Stimulated activated CD4-positive, alpha-beta T cell treated with anti-CD3 and anti-CD28 coated beads, Interleukin-2, amount 100 ng/mL, for 4 hours (primary cell): Measurements from ENCODE around the gene ACSBG1.
"Not testable (repeated sequence)": the region's sequence is repeated elsewhere in the genome, so short reads cannot be mapped to it uniquely, and the experiment has no call there.

ENCODE experiments used
- DNase-seq: peaks from one replicate; pipeline ENCODE4 v3.0.0-alpha.2; 2020; ENCODE audit warnings: low read depth

ACSBG1 gene

DNA sequence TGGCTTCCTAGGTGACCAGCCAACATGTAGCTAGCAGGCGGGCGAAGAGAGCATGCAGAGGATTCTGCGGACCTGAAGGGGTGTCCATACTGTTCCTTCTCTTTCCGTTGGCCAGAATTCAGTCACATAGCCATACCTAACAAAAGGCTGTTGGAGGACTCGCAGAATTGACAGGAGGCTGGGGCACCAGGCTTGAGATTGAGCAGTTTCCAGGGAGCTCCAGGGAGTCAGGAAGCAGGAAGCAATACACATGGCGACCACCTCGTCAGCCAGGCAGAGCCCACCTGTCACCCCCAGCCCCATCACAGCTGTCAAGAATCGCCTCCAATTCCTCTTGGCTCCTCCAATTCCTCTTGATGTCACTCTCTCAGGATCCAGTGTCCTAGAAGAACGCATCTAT, 16.8 kb upstream of the ACSBG1 start:
- DNase-seq, result no peak

DNA sequence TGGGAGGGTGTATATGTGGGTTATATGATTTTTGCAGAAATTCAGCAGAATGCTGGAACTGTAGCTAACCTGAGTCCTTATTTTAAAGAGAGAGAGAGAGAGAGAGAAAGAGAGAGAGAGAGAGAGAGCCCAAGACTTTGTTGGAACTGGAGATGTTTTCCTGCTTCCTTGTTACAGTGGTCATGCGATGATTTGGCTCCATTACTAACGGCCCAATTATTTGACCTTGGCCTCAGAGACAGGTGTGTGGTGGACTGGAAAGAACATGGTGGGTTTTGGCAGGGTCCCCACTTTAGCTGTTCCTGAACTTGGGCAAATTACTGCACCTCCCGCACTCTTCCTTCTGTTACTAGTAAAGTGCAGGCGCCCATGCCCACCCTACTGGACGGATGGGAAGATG, 14.8 kb upstream of the ACSBG1 start:
- no peak for DNase-seq

DNA sequence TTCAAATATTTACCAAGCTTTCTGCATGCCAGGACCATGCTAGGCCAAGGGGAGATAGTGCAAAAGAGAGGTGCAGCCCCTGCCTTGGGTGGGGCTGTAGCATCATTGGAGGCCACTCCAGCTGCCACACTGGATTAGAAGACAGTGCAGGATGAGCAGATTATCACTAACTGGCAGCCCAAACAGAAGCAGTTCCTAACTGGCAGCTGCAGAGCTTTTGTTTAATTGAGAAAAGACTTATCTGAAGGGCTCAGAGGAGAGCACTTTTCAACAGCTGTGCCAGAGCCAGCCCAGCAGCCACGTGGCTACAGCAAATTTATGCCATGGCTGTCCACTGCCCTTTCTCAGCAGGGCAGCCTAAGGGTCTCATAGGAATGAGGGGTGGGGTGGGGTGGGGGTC, 13.5 kb upstream of the ACSBG1 start:
- DNase-seq, result no peak

DNA sequence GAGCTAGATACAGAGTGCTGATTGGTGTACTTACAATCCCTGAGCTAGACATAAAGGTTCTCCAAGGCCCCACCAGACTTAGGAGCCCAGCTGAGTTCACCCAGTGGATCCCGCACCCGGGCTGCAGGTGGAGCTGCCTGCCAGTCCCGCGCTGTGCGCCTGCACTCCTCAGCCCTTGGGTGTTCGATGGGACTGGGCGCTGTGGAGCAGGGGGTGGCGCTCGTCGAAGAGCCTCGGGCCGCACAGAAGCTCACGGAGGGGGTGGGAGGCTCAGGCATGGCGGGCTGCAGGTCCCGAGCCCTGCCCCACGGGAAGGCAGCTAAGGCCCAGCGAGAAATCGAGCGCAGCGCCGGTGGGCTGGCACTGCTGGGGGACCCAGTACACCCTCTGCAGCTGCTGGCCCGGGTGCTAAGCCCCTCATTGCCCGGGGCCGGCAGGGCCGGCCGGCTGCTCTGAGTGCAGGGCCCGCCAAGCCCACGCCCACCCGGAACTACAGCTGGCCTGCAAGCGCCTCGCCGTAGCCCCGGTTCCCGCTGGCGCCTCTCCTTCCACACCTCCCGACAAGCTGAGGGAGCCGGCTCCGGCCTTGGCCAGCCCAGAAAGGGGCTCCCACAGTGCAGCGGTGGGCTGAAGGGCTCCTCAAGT, 11.7 kb upstream of the ACSBG1 start:
- not testable (repeated sequence) for DNase-seq

DNA sequence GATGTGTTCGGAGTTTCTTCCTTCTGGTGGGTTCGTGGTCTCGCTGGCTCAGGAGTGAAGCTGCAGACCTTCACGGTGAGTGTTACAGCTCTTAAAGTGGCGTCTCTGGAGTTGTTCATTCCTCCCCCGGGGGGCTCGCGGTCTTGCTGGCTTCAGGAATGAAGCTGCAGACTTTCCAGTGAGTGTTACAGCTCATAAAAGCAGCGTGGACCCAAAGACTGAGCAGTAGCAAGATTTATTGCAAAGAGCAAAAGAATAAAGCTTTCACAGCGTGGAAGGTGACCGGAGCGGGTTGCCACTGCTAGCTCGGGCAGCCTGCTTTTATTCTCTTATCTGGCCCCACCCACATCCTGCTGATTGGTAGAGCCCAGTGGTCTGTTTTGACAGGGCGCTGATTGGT, 11.0 kb upstream of the ACSBG1 start:
- DNase-seq, result not testable (repeated sequence)

DNA sequence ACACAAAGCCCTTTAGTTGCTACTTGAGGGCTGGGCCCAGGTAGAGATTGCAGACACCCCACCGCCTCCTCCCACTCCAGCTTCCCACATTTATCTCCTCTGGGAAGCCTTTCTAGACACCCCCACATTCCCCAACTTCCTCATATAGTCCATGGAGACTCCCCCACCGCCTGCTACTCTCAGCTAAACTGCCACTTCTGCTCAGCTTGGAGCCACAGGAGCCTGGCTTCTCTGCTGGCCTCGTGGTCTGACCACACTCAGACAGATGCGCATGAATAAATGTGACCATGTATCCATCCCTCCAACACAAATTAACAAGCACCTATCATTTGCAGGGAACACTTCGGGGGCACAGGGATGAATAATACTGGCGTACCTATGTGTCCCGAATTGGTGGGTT, 10.5 kb upstream of the ACSBG1 start:
- no peak for DNase-seq

DNA sequence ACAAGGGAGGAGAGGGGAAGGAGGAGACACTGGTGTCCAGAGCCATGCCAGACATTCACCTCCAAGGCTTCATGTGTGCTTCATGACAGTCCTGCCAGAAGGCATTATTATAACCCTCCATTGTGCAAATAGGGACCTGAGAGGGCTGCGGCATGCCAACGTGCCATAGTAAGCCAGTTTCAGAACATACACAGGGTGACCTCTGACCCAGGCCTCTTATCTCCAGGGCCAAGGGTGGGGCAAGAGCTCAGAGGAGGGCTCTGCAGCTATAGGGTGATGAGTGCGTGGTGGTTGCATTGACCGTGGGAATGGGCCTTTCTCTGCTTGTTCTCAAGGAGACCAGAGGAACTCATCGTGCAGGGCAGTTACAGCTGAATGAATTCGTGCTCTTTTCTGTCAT, 9.7 kb upstream of the ACSBG1 start:
- DNase-seq, result no peak

DNA sequence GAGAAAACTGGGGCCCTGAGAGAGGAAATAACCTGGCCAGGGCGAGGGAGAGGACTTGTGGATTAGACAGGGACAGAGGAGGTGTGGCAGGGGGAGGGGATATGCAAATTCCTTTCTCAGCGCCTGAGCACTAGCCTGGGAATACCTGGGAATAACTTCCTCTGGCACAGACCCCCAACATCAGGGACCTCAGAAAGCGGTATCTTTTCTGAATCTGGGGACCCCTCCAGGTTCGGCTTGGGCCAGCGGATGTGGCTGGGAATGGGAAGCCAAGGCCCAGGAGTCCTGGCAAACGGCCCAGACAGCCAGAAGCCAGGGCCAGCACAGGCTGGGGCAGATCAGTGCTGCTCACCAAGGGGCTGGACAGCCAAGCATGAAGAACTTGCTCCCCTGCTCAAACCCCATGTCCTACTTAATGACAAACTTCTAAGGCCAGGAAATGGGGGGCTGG, 9.2 kb upstream of the ACSBG1 start:
- no peak for DNase-seq

DNA sequence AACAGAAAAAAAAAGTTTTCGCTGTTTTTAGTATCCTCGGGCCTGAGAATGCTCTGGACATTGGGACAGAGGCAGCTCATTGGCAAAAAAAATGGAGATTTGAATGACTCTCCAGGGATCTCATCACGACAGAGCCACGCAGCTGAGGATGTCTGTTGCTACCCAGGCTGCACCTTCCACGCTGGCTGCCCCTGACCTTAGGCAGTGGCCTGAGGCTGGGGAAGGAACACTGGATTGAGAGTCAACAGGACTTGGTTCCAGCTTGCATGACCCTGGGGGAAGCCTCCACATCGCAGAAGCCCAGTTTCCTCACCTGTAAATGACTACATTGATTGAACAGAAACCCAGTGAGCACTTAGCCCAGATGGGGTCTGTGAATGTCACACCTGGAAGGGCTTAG, 8.7 kb upstream of the ACSBG1 start:
- DNase-seq, result no peak

DNA sequence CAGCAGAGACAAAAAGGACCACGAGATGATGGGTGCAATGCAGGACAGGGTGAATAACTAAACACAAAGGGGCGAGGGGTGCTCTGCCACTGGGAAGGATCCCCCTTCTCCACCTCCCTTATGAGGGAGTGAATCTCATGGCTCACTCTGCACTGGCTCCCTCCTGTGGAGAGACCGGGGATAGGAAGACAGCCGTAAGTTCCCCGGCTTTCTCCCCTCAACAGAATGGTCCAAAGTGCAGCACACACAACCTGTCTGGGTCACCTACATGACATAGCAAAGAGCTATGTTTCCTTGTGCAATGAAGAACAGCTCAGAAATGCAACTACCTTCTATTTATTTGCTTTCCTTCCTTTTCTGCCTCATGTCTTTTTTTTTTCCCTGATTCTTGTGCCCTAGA, 7.8 kb upstream of the ACSBG1 start:
- no peak for DNase-seq

DNA sequence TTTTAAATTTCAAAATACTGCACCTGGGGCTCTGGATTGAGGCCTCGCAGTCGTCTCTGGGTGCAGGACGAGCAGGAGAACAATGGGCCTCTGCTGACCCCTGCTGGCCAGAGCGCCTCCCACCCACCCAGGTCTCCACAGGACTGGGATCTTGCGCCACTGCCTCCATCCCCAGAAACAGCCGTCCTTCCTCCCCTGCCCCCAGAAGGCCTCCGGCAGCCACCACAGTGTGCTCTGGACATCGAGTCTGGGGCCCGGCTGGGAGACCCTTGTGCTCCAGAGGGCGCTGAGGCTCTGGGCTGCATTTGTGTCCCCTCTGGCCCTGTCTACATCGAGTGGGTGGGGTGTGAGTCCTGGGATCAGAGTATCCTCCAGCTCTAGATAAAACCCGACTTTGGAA, 6.7 kb upstream of the ACSBG1 start:
- peak; percentile 70 for DNase-seq

DNA sequence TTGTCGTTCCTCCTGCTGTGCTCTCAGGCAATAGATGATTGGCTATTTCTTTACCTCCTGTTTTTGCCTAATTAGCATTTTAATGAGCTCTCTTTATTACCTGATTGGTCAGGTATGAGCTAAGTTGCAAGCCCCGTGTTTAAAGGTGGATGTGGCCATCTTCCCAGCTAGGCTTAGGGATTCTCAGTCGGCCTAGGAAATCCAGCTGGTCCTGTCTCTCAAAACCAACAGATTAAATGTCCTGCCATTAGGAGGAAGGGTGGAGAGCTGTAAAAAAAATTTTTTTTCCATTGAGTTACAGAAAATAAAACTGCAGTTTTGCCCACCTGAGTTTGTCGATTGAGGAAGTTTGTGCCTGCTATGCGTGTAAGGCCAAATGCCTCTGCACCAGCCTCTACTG, 5.4 kb upstream of the ACSBG1 start:
- no peak for DNase-seq

DNA sequence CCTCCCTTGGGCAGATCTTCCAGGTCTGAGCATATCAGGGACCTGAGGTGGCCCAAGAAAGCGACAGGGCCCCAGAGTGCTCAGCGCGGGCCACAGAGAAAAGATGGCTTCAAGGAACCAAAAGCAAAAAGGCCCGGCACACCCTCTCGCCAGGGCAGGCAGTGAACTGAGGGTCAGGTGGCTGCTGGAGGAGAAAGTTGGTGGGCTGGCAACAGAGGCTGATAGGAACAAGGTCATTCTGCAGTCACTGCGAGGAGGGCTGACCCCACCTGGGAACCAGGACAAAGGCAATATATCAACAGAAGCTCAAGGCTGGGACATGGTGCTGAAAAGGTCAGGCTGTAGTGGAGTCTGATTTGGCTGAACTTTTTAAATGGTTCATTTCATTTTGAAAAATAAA, 2.8 kb upstream of the ACSBG1 start:
- DNase-seq, result no peak

DNA sequence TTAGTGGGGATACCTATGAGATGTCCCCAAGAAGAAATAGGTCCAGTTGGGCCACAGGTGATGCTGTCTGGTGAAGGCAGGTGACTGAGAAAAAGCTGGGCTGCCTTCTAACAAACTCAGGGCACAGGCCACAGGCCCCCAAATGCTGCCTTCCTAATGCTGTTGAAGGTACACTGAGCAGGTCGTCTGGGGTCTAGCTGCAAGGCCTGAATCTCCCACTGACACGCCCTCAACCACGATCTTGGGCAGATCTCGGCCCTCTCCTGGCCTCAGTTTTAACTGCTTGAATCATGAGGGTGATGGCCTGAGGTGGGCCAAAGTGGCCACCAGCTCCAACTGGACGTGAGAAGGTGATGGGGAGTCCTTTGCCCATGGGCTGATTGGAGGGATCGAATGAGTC, 2.1 kb upstream of the ACSBG1 start:
- no peak for DNase-seq

DNA sequence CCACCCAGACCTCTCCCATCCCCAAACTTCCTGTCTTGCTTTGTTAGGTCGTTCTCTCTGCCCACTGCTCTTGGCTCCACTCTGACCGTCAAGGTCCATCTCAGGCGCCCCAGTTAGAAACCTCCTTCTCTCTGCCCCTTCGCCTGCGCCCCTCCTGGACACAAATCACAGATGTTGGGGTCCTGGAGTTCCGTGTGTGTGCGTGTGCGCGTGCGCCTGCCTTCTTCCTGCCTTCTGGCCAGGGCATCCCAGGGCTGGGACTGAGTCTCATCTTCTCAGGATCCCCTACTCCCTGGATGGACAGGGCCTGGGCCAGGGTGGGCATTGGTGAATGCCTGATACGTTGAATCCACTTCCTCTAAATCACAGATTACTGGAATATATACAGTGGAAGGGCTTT, 869 bp downstream of the ACSBG1 start:
- no peak for DNase-seq

DNA sequence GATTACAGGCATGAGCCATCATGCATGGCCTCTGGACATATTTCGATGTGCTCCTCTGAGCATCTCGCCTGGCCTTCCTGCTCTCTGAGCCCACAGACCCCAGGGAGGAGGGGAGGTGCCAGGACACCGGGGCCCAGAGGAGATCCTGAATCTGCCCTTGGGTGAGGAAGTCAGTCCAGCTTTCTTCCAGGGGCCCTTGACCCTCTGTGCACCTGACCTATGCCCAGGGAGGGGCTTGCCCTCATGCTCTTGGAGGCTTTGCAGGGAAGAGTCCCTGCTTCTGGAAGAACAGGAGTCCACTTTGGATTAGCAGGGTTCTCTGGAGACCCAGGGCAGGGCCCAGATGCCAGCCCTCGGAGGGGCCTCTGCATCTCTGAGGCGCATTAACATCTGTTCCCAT, 1.4 kb downstream of the ACSBG1 start:
- no peak for DNase-seq

DNA sequence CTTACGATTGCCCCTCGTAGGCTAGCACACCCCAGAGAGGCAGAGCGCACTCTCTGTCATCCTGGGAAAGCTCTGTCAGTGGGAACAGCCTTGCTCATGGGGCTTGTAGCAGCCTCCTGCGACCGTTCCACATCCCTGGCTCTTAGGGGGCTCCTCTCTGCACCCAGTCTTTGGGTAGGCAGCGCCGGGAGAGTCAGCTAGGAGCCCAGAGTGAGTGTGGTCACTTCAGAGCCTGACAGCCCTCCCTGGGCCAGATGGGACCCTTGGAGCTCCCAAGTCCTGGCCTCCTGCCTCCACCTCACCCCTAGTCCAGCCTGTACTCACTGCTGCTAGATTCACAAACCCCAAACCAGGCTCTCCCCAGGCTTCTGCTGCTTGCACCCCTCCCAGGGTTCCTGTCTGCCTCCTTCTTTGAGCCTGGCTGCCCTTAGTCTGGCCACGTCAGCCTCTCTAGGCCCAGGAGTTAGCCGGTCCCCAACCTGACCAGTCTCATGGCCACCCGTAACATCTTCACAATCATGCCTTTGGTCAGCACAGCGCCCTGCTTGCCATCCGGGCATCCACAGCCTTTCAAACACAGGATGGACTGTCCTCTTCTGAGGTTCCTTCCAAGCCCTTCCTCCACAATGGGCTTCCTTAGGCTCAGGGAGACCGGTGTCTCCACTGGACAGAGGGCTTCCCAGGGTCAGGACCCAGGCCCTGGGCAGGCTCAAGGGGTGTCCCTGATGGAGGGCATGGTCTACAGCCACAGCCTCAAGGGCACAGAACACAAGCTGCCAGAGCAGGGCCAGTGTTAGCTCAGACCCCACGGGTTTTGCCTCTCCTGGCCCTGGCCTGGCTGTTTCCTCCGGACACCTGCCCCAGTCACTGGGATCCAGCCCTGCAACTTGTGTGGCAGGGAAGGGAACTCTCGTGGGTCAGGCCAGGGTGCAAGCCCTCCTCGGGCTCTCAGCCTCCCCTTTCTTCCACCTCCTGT, 4.6 kb downstream of the ACSBG1 start:
- DNase-seq, result no peak

DNA sequence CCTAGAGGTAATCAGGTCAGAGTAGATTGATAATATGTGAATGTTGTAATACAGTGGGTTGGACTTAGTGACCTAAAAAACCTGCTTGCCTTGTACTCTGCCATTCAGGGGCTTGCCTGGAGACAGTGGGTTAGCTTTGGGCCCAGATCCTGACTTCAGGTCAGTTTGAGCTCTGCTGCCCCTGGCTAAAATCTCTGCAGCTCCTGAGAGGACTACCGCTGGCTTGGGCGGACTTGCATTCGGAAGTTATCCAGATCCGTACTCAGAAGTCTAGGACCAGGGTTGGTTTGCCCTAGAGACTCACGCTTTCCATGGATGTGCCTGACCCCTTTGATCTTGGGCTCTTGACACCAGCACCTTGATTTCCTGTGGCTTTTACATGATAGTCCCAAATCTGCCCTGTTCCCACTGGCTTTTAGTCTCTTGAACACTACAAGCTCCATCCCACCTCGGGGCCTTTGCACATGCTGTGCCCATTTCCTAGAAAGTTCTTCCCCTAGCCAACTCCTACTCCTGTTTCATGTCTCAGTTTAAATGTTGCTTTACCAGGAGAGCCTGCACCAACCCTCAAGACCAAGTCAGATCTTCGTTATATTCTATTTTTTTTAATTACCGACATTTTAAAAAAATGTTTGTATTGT, 5.9 kb downstream of the ACSBG1 start:
- no peak for DNase-seq

DNA sequence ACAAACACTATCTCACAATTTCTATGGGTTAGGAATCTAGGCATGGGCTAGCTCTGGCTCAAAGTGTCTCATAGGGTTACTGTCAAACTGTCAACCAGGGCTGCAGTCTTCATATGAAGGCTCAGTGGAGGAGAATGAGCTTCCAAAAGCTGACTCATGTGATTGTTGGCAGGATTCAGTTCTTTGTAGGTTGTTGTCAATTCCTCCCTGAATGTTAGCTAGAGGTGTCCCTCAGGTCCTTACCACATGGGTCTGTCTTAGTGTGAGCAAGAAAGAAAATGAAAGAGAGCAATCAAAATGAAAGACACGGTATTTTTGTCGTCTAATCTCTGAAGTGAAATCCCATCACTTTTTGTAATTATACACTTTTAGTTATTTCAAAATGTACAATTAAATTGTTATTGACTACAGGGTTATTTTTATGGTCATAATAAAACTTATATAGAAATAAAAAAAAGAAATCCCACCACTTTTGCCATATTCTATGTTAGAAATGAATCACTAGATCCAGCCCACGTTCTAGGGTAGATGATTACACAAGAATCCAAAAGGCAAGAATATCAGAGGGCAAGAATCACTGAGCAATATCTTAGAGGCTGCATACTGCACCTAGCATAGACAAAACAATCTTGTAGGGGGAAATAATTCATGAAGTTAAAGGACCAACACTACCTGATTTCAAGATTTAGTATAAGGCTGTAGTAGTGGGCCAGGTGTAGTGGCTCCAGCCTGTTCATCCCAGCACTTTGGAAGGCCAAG, 8.4 kb downstream of the ACSBG1 start:
- DNase-seq, result no peak

DNA sequence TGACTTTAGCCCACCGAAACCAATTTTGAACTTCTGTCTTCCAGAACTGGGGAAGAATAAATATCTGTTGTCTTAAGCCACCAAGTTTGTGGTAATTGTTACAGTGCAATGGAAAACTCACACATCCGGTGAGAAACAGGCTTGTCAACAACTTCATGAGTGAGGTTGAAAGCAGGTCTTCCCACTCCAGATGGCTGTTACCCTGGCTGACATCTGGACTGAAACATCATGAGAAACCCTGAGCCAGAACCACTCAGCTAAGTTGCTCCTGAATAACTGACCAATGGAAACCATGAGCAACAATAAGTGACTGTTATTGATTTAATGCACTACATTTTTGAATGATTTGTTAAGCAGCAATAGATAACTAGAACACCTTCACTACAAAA, 10.3 kb downstream of the ACSBG1 start:
- DNase-seq, result no peak

DNA sequence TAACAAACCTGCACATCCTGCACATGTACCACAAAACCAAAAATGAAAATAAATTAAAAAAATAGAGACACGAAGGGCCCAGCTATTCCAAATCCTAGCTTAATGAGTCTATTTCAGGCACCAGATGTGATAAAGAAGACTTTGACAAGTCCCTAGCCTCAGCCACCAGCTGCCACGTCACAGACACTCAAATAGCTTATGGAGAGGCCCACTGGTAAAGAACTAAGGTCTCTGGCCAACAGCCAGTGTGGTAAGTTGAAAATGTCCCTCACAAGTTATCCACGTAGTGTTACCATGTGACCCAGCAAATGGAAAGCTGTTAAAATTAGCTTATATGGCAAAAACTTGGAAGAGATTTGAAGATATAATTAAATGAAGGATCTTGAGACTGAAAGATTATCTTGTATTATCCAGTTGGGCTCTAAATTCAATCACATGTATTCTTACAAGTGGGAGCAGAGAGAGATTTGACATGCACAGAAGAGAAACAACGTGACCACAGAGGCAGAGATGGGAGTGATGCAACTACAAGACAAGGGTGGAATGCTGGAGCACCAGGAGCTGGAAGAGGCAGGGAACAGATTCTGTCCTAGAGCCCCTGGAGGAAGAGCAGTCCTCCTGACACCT, 10.9 kb downstream of the ACSBG1 start:
- DNase-seq, result no peak
